Retina (tissue), 1 donor: ENCODE results near the gene ARF1.

Source experiments
- DNase-seq: peaks from one replicate; pipeline ENCODE4 v3.0.0-alpha.2; 2016

ARF1 gene

GRCh38 chr1:228071839-228072657 lies 10.5 kb upstream of the ARF1 start:
- no peak for DNase-seq

GRCh38 chr1:228072658-228073043 lies 9.9 kb upstream of the ARF1 start:
- DNase-seq = no peak

- DNase-seq = no peak
Observed at GRCh38 chr1:228073061-228073856, 9.2 kb upstream of the ARF1 start.

GRCh38 chr1:228073857-228074545 lies 8.5 kb upstream of the ARF1 start:
- DNase-seq = peak; percentile 89

GRCh38 chr1:228074954-228075730 lies 7.4 kb upstream of the ARF1 start:
- no peak for DNase-seq

GRCh38 chr1:228075801-228076271 lies 6.7 kb upstream of the ARF1 start:
- no peak for DNase-seq

GRCh38 chr1:228076796-228077430 lies 5.6 kb upstream of the ARF1 start:
- no peak for DNase-seq

- no peak for DNase-seq
Observed at GRCh38 chr1:228077565-228078330, 4.8 kb upstream of the ARF1 start.

GRCh38 chr1:228079013-228079412 lies 3.5 kb upstream of the ARF1 start:
- no peak for DNase-seq

GRCh38 chr1:228079601-228080263 lies 2.8 kb upstream of the ARF1 start:
- DNase-seq = no peak

- no peak for DNase-seq
Observed at GRCh38 chr1:228081144-228081543, 1.4 kb upstream of the ARF1 start.

GRCh38 chr1:228081578-228082213 lies 812 bp upstream of the ARF1 start:
- DNase-seq = no peak

- DNase-seq = peak; percentile 67
Observed at GRCh38 chr1:228082918-228083870, 686 bp downstream of the ARF1 start.

GRCh38 chr1:228083871-228084278 lies 1.4 kb downstream of the ARF1 start:
- DNase-seq = no peak

- no peak for DNase-seq
Observed at GRCh38 chr1:228084325-228084724, 1.8 kb downstream of the ARF1 start.

- no peak for DNase-seq
Observed at GRCh38 chr1:228084797-228085196, 2.3 kb downstream of the ARF1 start.

GRCh38 chr1:228085287-228085951 lies 2.9 kb downstream of the ARF1 start:
- DNase-seq = no peak

- DNase-seq = no peak
Observed at GRCh38 chr1:228087771-228088251, 5.3 kb downstream of the ARF1 start.
